Measurements from ENCODE around the gene LAYN.

Gene LAYN

DNA sequence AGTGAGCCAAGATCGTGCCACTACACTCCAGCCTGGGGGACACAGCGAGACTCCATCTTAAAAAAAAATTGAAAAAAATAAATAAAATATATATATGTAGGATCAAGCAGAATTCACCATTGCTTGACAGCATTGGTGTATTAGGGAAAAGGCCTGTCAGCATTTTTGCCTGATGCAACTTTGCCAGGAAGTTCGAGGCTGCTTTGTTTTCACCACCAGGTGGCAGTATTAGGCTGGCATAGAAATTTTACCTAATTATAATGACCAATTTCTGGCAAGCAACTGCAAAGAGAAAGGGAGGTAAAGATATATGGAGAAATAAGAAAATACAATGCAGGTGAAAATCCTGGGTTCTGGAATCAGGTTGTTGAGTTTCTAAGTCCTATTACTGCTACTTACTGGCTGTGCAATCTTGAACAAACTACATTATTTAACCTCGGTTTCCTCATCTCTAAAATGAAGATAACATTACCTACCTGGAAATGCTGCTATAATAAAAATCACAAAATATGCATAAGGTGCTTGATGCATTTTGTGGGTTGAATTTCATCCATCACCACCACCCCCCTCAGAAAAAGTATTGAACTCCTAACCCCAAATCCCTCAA, 24.7 kb downstream of the LAYN start:
- no peaks in the 10 kb centered on the region for H3K9me3 ChIP-seq (ENCODE audit: low read length)
- H3K27ac ChIP-seq (ENCODE audit: low read depth, low read length), result no peak overlapping the region
- peaks cover 4% of the 10 kb centered on the region for H3K36me3 ChIP-seq (ENCODE audit: insufficient read depth, low read length)
- H3K4me1 ChIP-seq (ENCODE audit: insufficient read depth, low read length), result no peaks in the 10 kb centered on the region
- H3K4me3 ChIP-seq (ENCODE audit: low read depth in 1 of 2, low read length in 2 of 2), result no peak overlapping the region
- no peak overlapping the region for H3K9ac ChIP-seq (ENCODE audit: low read length)
- no peaks in the 10 kb centered on the region for H3K27me3 ChIP-seq (ENCODE audit: control insufficient read depth in 1 of 2, insufficient read depth in 2 of 2, low read length in 2 of 2)

DNA sequence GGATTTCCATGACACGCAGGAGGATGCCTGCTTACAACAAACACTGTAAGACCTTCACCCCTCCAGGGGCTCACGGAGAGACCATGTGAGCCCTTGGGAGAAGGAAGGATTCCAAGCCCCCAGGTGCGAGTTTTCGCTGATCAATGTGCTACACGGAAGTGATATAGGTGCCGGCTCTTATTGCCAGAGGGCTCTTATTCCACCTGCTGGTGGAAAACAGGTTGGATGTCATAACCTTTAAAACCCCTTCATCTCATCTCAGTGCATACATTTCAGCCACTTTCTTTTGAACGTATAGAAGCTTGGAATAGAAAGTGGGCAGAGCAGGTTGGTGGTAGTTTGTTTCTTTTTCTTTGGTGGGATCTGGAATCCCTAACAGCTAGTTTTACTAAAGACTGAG, 25.8 kb downstream of the LAYN start:
- H3K9me3 ChIP-seq (ENCODE audit: low read length), result no peaks in the 10 kb centered on the region
- H3K27ac ChIP-seq (ENCODE audit: low read depth, low read length), result no peak overlapping the region
- no peaks in the 10 kb centered on the region for H3K36me3 ChIP-seq (ENCODE audit: insufficient read depth, low read length)
- H3K4me1 ChIP-seq (ENCODE audit: insufficient read depth, low read length), result no peaks in the 10 kb centered on the region
- H3K4me3 ChIP-seq (ENCODE audit: low read depth in 1 of 2, low read length in 2 of 2), result no peak overlapping the region
- no peaks in the 10 kb centered on the region for H3K27me3 ChIP-seq (ENCODE audit: control insufficient read depth in 1 of 2, insufficient read depth in 2 of 2, low read length in 2 of 2)
- H3K9ac ChIP-seq (ENCODE audit: low read length), result no peak overlapping the region

DNA sequence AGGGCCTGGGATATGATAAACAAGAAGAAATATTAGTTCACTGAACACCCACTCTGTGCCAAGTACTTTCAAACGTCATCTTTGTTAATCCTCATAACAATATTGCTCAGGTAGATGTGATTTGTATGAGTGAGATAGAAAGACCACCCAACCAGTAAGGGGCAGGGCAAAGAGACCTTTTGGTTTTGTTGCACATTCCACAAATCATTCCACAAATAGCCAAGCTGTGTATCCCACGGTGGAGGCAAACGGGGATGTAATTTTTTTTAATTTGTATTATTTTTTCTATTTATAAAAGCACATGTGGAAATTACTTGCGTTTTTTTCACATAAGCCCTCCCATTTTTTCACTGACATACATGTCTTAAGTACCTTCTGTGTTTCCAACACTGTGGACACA, 29.0 kb downstream of the LAYN start:
- no peaks in the 10 kb centered on the region for H3K9me3 ChIP-seq (ENCODE audit: low read length)
- H3K4me1 ChIP-seq (ENCODE audit: insufficient read depth, low read length), result peaks cover 5% of the 10 kb centered on the region
- H3K27me3 ChIP-seq (ENCODE audit: control insufficient read depth in 1 of 2, insufficient read depth in 2 of 2, low read length in 2 of 2), result no peaks in the 10 kb centered on the region
- H3K27ac ChIP-seq (ENCODE audit: low read depth, low read length), result no peak overlapping the region
- H3K9ac ChIP-seq (ENCODE audit: low read length), result no peak overlapping the region
- H3K36me3 ChIP-seq (ENCODE audit: insufficient read depth, low read length), result no peaks in the 10 kb centered on the region
- no peak overlapping the region for H3K4me3 ChIP-seq (ENCODE audit: low read depth in 1 of 2, low read length in 2 of 2)

GRCh38 chr11:111570796-111571195, 30.3 kb downstream of the LAYN start:
- Histone ChIP-seq H3K4me3 (ENCODE audit: low read depth in 1 of 2, low read length in 2 of 2) (no peak overlapping the region), H3K36me3 (ENCODE audit: insufficient read depth, low read length) (no peaks in the 10 kb centered on the region), H3K9ac (ENCODE audit: low read length) (no peak overlapping the region), H3K4me1 (ENCODE audit: insufficient read depth, low read length) (peaks cover 5% of the 10 kb centered on the region), H3K9me3 (ENCODE audit: low read length) (no peaks in the 10 kb centered on the region), H3K27ac (ENCODE audit: low read depth, low read length) (no peak overlapping the region), H3K27me3 (ENCODE audit: control insufficient read depth in 1 of 2, insufficient read depth in 2 of 2, low read length in 2 of 2) (no peaks in the 10 kb centered on the region)

DNA sequence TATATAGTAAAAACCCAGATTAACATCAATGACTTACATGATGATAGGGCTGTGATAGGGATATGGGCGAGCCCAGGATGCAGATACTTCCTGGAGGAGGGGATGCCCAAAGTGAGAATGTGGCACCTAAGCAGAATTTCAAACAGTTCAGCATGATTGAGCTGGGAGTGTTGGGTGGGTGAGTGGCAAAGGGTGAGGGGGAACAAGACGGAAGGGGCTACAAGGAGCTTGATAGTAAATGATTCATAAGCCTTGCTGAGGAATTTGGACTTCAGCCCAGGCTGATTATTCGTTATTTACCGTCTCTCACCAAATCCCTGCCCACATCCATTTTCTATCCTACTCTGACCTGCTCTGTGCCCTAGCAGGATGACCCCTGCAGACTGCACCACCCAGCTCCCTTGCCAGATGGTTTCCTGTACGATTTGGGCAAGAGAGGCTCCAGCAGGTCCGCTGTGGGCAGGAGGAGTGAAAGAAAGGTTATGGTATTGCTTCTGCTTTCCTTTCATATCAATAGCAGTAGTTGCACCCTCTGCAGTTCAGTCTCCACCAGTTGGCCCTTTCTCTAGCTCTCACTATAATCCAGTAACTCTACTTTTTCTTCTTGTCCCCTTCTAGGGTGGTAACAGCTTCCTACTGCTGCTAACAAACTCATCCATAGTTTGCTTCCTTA, 31.4 kb downstream of the LAYN start:
- H3K27me3 ChIP-seq (ENCODE audit: control insufficient read depth in 1 of 2, insufficient read depth in 2 of 2, low read length in 2 of 2), result no peaks in the 10 kb centered on the region
- H3K36me3 ChIP-seq (ENCODE audit: insufficient read depth, low read length), result no peaks in the 10 kb centered on the region
- H3K9me3 ChIP-seq (ENCODE audit: low read length), result no peaks in the 10 kb centered on the region
- H3K9ac ChIP-seq (ENCODE audit: low read length), result no peak overlapping the region
- H3K4me1 ChIP-seq (ENCODE audit: insufficient read depth, low read length), result peaks cover 5% of the 10 kb centered on the region
- H3K27ac ChIP-seq (ENCODE audit: low read depth, low read length), result no peak overlapping the region
- no peak overlapping the region for H3K4me3 ChIP-seq (ENCODE audit: low read depth in 1 of 2, low read length in 2 of 2)

DNA sequence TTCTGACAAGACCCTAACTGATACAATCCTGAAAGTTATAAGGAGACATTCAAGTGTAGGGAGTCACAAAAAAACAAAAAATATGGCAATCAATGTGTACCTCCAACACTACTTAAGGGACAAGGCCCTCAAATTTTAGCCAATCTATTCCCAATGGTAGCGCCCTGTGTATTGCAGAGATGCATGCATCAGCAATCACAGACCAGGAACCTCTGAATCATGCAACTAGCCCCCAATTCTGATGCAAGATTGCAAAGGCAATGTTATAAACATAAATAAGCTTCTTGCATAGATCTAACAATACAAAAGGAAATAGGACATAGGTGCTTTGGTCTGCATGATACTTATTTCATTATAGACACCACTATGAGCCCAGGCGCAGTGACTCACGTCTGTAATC, 32.1 kb downstream of the LAYN start:
- Histone ChIP-seq H3K36me3 (ENCODE audit: insufficient read depth, low read length) (no peaks in the 10 kb centered on the region), H3K4me1 (ENCODE audit: insufficient read depth, low read length) (peaks cover 5% of the 10 kb centered on the region), H3K9ac (ENCODE audit: low read length) (no peak overlapping the region), H3K9me3 (ENCODE audit: low read length) (no peaks in the 10 kb centered on the region), H3K27me3 (ENCODE audit: control insufficient read depth in 1 of 2, insufficient read depth in 2 of 2, low read length in 2 of 2) (no peaks in the 10 kb centered on the region), H3K27ac (ENCODE audit: low read depth, low read length) (no peak overlapping the region), H3K4me3 (ENCODE audit: low read depth in 1 of 2, low read length in 2 of 2) (no peak overlapping the region)

- Histone ChIP-seq H3K9ac (ENCODE audit: low read length) (no peak overlapping the region), H3K9me3 (ENCODE audit: low read length) (no peaks in the 10 kb centered on the region), H3K27me3 (ENCODE audit: control insufficient read depth in 1 of 2, insufficient read depth in 2 of 2, low read length in 2 of 2) (no peaks in the 10 kb centered on the region), H3K36me3 (ENCODE audit: insufficient read depth, low read length) (no peaks in the 10 kb centered on the region), H3K4me1 (ENCODE audit: insufficient read depth, low read length) (peaks cover 5% of the 10 kb centered on the region), H3K27ac (ENCODE audit: low read depth, low read length) (no peak overlapping the region), H3K4me3 (ENCODE audit: low read depth in 1 of 2, low read length in 2 of 2) (no peak overlapping the region)
These were observed 33.3 kb downstream of the LAYN start for GRCh38 chr11:111573821-111574249.

GRCh38 chr11:111574373-111575225, 34.1 kb downstream of the LAYN start:
- Histone ChIP-seq H3K4me3 (ENCODE audit: low read depth in 1 of 2, low read length in 2 of 2) (no peak overlapping the region), H3K4me1 (ENCODE audit: insufficient read depth, low read length) (peaks cover 5% of the 10 kb centered on the region), H3K9me3 (ENCODE audit: low read length) (no peaks in the 10 kb centered on the region), H3K36me3 (ENCODE audit: insufficient read depth, low read length) (no peaks in the 10 kb centered on the region), H3K27me3 (ENCODE audit: control insufficient read depth in 1 of 2, insufficient read depth in 2 of 2, low read length in 2 of 2) (no peaks in the 10 kb centered on the region), H3K27ac (ENCODE audit: low read depth, low read length) (no peak overlapping the region), H3K9ac (ENCODE audit: low read length) (no peak overlapping the region)

DNA sequence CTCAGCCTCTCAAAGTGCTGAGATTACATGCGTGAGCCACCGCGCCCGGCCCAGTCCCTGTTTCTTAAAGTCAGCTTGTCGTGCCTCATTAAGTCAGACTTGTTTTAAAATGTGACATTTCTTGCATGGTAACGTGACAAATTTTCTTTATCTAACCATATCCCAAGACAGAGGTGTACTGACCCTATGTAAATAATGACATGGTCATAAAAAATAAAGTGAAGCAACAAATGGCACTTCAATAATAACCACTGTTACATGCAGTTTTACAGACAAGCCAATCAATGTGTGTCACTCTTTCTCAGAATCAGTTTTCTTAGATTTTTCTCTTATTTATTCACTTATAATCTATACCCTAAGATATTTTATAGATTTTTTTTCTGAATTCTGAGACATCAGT, 35.2 kb downstream of the LAYN start:
- H3K36me3 ChIP-seq (ENCODE audit: insufficient read depth, low read length), result no peaks in the 10 kb centered on the region
- H3K27ac ChIP-seq (ENCODE audit: low read depth, low read length), result no peak overlapping the region
- H3K4me3 ChIP-seq (ENCODE audit: low read depth in 1 of 2, low read length in 2 of 2), result no peak overlapping the region
- no peak overlapping the region for H3K9ac ChIP-seq (ENCODE audit: low read length)
- peaks cover 5% of the 10 kb centered on the region for H3K4me1 ChIP-seq (ENCODE audit: insufficient read depth, low read length)
- no peaks in the 10 kb centered on the region for H3K9me3 ChIP-seq (ENCODE audit: low read length)
- no peaks in the 10 kb centered on the region for H3K27me3 ChIP-seq (ENCODE audit: control insufficient read depth in 1 of 2, insufficient read depth in 2 of 2, low read length in 2 of 2)

DNA sequence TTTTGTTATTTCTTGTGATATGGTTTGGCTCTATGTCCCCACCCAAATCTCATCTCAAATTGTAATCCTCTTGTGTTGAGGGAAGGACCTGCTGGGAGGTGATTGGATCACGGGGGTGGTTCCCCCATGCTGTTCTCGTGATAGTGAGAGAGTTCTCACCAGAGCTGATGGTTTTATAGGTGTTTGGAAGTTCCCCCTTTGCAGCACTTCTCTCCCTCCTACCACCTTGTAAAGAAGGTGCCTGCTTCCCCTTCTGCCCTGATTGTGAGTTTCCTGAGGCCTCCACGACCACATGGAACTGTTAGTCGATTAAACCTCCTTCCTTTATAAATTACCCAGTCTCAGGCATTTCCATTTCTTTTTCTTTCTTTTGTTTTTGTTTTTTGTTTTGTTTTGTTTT, 37.3 kb downstream of the LAYN start:
- Histone ChIP-seq H3K9me3 (ENCODE audit: low read length) (no peaks in the 10 kb centered on the region), H3K27ac (ENCODE audit: low read depth, low read length) (no peak overlapping the region), H3K4me1 (ENCODE audit: insufficient read depth, low read length) (peaks cover 5% of the 10 kb centered on the region), H3K9ac (ENCODE audit: low read length) (no peak overlapping the region), H3K27me3 (ENCODE audit: control insufficient read depth in 1 of 2, insufficient read depth in 2 of 2, low read length in 2 of 2) (no peaks in the 10 kb centered on the region), H3K4me3 (ENCODE audit: low read depth in 1 of 2, low read length in 2 of 2) (no peak overlapping the region), H3K36me3 (ENCODE audit: insufficient read depth, low read length) (no peaks in the 10 kb centered on the region)

DNA sequence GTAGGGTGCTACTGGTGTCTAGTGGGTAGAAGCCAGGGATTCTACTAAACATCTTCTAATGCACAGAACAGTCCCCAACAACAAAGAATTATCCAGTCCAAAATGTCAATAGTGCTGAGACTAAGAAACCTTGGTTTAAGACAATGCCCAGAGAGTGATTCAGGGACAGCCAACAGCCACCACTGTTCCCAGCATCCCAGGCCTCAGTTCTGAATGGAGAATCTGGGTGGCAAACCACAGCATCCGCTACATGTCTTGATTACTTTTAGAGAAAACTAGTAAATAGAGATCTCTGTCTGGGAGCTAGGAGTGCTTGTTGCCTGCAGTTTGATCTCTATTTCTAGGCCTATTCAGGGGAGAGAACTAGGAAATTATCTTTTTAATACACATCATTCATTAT, 40.8 kb downstream of the LAYN start:
- H3K27me3 ChIP-seq (ENCODE audit: control insufficient read depth in 1 of 2, insufficient read depth in 2 of 2, low read length in 2 of 2), result no peaks in the 10 kb centered on the region

More for the DNA sequence above, 40.8 kb downstream of the LAYN start:
- H3K9me3 ChIP-seq (ENCODE audit: low read length), result no peaks in the 10 kb centered on the region
- no peaks in the 10 kb centered on the region for H3K4me1 ChIP-seq (ENCODE audit: insufficient read depth, low read length)
- H3K4me3 ChIP-seq (ENCODE audit: low read depth in 1 of 2, low read length in 2 of 2), result no peak overlapping the region
- no peak overlapping the region for H3K27ac ChIP-seq (ENCODE audit: low read depth, low read length)
- H3K9ac ChIP-seq (ENCODE audit: low read length), result no peak overlapping the region
- H3K36me3 ChIP-seq (ENCODE audit: insufficient read depth, low read length), result no peaks in the 10 kb centered on the region
